ENCODE data around the gene NAB1.

The NAB1 gene

GRCh38 chr2:190679813-190680591 is 31.1 kb downstream of the NAB1 start:
- Mint-ChIP-seq H3K4me1 (peaks cover 64% of the 10 kb centered on the region), H3K27ac (peak overlapping the region; percentile 36), H3K27me3 (ENCODE audit: low read depth, poor library complexity) (no peaks in the 10 kb centered on the region), H3K9me3 (no peaks in the 10 kb centered on the region), H3K36me3 (ENCODE audit: low read depth) (peaks cover 12% of the 10 kb centered on the region), H3K4me3 (no peak overlapping the region)
- peak; percentile 49 for TF ChIP-seq CTCF (IDR thresholded peaks at IDR 0.05)
- peak; percentile 50 for DNase-seq

- peaks cover 43% of the 10 kb centered on the region for H3K4me1 Mint-ChIP-seq
- no peak overlapping the region for H3K27ac Mint-ChIP-seq
- H3K27me3 Mint-ChIP-seq (ENCODE audit: low read depth, poor library complexity), result no peaks in the 10 kb centered on the region
- no peaks in the 10 kb centered on the region for H3K9me3 Mint-ChIP-seq
- no peak for TF ChIP-seq CTCF (IDR thresholded peaks at IDR 0.05)
- H3K4me3 Mint-ChIP-seq, result no peak overlapping the region
- no peak for DNase-seq
- H3K36me3 Mint-ChIP-seq (ENCODE audit: low read depth), result peaks cover 27% of the 10 kb centered on the region
Measured at GRCh38 chr2:190682168-190682567, 33.3 kb downstream of the NAB1 start.

- no peak overlapping the region for H3K4me3 Mint-ChIP-seq
- peaks cover 41% of the 10 kb centered on the region for H3K36me3 Mint-ChIP-seq (ENCODE audit: low read depth)
- H3K27ac Mint-ChIP-seq, result no peak overlapping the region
- H3K9me3 Mint-ChIP-seq, result no peaks in the 10 kb centered on the region
- peaks cover 27% of the 10 kb centered on the region for H3K4me1 Mint-ChIP-seq
- H3K27me3 Mint-ChIP-seq (ENCODE audit: low read depth, poor library complexity), result no peaks in the 10 kb centered on the region
- DNase-seq, result no peak
- no peak for TF ChIP-seq CTCF (IDR thresholded peaks at IDR 0.05)
Measured at GRCh38 chr2:190683802-190684201, 34.9 kb downstream of the NAB1 start.

GRCh38 chr2:190684931-190685330 is 36.0 kb downstream of the NAB1 start:
- Mint-ChIP-seq H3K27me3 (ENCODE audit: low read depth, poor library complexity) (no peaks in the 10 kb centered on the region), H3K4me1 (peaks cover 16% of the 10 kb centered on the region), H3K27ac (no peak overlapping the region), H3K36me3 (ENCODE audit: low read depth) (peaks cover 46% of the 10 kb centered on the region), H3K4me3 (no peak overlapping the region), H3K9me3 (no peaks in the 10 kb centered on the region)
- no peak for DNase-seq
- no peak for TF ChIP-seq CTCF (IDR thresholded peaks at IDR 0.05)

GRCh38 chr2:190685333-190685732 is 36.5 kb downstream of the NAB1 start:
- TF ChIP-seq CTCF (IDR thresholded peaks at IDR 0.05), result no peak
- H3K4me3 Mint-ChIP-seq, result no peak overlapping the region
- H3K27me3 Mint-ChIP-seq (ENCODE audit: low read depth, poor library complexity), result no peaks in the 10 kb centered on the region
- no peaks in the 10 kb centered on the region for H3K9me3 Mint-ChIP-seq
- peaks cover 45% of the 10 kb centered on the region for H3K36me3 Mint-ChIP-seq (ENCODE audit: low read depth)
- peaks cover 12% of the 10 kb centered on the region for H3K4me1 Mint-ChIP-seq
- no peak for DNase-seq
- H3K27ac Mint-ChIP-seq, result no peak overlapping the region
